ENCODE measurements around the gene AFF3. TPM values are rescaled to one million over a fixed set of nuclear protein-coding genes. Genes with fewer than 3 reads are reported as not detected.

The AFF3 gene
- total and polyA plus RNA-seq, 10 of the 15 experiments (the other 5 are each of a cell fraction or from before 2014, with no cell fraction given): 0.26 to 5.5 (median 3.0) TPM

GRCh38 chr2:99514357-99514756 is 628.0 kb downstream of the AFF3 start (continued):
- no peak for TF ChIP-seq EGR1 (IDR thresholded peaks at IDR 0.05; ENCODE audit: borderline replicate concordance in 1 of 2, low read depth in 2 of 2, low read length in 2 of 2)
- no peak for TF ChIP-seq BMI1 (IDR thresholded peaks at IDR 0.05; ENCODE audit: borderline replicate concordance)
- no peak for TF ChIP-seq NR2C2 (IDR thresholded peaks at IDR 0.05; ENCODE audit: borderline replicate concordance, control insufficient read depth, insufficient read length, low read depth)
- no peak for TF ChIP-seq SMC3 (IDR thresholded peaks at IDR 0.05; ENCODE audit: borderline replicate concordance, low read length)
- TF ChIP-seq E2F8 (IDR thresholded peaks at IDR 0.05; ENCODE audit: low read depth, partially characterized antibody): no peak
- TF ChIP-seq RB1 (IDR thresholded peaks at IDR 0.05; ENCODE audit: borderline replicate concordance): no peak
- no peak for TF ChIP-seq PBX3 (IDR thresholded peaks at IDR 0.05; ENCODE audit: insufficient replicate concordance, low read depth, low read length)
- TF ChIP-seq MYB (IDR thresholded peaks at IDR 0.05; ENCODE audit: borderline replicate concordance, low read depth, low read length): no peak
- no peak for TF ChIP-seq ZBTB33 (IDR thresholded peaks at IDR 0.05)
- no peak for TF ChIP-seq SP1 (IDR thresholded peaks at IDR 0.05; ENCODE audit: low read depth, low read length)

Data from GM12878 (cell line).